Stimulated activated CD4-positive, alpha-beta T cell treated with anti-CD3 and anti-CD28 coated beads, TNF-alpha, amount 100 ng/mL, for 1 hour (primary cell): Measurements from ENCODE around the gene TKFC.

Experiments
- DNase-seq, 3 donors: peaks; one replicate each; pipeline ENCODE4 v3.0.0-alpha.2; 2020; ENCODE audit warnings: low read depth in 3 of 3, low spot score in 1 of 3

The TKFC gene, protein sequence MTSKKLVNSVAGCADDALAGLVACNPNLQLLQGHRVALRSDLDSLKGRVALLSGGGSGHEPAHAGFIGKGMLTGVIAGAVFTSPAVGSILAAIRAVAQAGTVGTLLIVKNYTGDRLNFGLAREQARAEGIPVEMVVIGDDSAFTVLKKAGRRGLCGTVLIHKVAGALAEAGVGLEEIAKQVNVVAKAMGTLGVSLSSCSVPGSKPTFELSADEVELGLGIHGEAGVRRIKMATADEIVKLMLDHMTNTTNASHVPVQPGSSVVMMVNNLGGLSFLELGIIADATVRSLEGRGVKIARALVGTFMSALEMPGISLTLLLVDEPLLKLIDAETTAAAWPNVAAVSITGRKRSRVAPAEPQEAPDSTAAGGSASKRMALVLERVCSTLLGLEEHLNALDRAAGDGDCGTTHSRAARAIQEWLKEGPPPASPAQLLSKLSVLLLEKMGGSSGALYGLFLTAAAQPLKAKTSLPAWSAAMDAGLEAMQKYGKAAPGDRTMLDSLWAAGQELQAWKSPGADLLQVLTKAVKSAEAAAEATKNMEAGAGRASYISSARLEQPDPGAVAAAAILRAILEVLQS

DNA sequence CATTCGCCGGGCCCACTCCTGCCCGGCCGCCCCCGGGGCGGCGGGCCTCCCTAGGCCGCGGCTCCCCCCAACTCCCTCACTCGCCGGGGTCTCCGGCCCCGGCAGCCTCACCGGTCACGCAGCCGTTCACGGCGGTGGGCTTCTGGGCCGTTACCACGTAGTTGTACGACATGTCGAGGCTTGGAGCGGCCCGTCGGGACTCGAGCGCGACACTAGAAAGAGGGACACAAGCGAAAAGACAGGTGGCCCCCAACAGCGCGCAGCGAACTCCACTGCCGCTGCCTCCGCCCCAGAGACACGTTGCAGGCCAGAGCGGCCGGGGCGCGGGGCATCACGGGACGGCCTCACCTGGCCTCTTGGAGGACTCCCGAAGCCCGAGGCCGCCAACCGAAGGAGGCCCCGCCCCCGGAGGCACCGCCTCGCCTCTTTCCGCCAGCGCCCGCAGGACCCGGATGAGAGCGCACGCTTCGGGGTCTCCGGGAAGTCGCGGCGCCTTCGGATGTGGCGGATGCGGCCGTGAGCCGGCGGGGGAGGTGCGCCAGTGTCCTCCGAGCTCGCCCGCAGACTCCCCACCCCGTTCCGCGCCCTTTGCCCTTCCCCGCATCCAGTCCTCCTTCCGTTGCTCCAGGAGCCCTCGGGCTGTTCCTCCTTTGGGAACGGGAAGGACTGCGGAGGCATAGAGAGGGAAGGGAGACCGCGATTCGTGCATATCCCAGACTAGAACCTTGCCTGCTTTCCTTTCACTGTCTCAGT lies at the start of gene TKFC, which contains the start of gene DDB1:
TKFC (plus strand) TSS at position 432 of the 753 bp plus-strand sequence. CDS start 1,501 bp downstream, outside the sequence.
DDB1 (minus strand) TSS at position 309 of the 753 bp plus-strand sequence; CDS start at position 172, 137 bp downstream.
- peak; percentile 92 to 94 (median 93) for DNase-seq

DNA sequence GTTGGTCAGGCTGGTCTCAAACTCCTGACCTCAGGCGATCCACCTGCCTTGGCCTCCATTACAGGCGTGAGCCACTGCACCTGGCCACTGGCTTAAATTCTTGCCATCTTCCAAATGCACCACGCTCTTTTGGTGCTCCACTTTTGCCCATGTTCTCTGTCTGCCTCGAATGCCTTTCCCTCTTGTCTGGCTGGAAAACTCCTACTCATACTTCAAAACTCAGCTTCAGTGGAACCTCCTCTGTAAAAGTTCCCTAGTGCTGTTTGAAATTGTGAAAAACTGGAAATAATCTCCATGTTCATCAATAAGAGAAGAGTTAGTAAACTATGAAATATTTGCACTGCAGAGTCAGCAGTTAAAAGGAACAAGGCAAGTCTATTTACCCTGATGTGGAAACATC lies 49.4 kb upstream of the TKFC start:
- DNase-seq: no peak

DNA sequence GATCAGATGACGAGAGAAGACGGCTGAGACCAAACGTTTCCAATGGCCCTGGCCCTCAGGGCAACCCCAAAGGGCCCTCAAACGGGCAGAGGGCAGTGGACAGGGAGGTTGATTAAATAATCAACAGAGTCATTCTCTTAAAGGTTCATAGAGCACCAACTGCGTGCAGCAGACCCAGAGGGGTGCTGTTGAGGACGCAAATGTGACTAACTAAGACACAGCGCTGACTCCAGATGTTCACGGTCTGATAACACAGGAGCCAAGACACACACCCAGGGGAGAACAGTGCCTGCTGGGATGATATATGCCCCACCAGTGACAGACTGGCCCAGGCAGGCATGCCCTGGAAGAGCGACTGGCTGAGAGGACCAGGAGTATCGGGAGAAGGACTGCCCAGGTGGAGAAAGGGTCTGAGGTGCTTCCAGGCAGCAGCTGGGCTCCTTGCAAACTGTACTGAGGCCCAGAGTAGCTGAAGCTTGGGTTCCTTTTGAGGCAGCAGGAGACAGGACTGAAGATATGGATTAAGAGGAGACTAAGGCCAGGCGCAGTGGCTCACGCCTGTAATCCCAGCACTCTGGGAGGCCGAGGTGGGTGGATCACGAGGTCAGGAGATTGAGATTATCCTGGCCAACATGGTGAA lies 45.6 kb upstream of the TKFC start:
- no peak for DNase-seq

DNA sequence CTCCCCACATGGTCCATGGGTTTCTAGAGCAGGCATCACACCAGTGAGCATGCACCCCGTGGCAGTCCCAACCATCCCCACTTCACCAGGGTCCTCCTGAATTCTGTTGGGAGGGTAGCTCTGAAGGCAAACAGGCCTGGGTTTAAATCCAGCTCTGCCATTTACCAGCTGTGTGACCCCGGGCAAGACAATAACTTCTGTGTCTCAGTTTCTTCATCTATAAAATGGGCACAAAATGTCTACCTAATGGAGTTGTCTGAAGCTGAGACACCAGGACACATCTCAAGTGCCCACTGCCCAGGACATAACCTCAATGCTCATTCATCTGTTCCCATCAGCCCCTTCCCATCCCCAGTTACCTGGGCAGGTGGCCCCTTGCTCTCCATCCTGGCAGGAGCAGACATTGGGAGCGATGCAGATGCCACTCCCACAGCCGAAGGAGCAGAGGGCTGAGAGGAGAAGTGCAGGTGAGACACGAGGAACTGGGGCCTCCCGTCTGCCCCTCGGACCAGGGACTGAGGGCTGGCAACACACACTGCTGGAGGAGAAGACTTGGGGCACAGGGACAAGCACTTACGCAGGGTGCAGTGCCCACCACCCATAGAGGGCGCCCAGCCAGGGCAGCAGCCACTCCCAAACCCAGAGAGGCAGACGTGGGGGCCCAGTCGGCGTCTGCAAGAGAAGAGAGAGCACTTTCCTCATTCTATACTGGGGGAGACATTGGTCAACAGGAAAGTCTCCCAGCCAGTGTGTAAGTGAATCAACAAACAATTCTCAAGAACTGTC lies 41.9 kb upstream of the TKFC start:
- no peak for DNase-seq

DNA sequence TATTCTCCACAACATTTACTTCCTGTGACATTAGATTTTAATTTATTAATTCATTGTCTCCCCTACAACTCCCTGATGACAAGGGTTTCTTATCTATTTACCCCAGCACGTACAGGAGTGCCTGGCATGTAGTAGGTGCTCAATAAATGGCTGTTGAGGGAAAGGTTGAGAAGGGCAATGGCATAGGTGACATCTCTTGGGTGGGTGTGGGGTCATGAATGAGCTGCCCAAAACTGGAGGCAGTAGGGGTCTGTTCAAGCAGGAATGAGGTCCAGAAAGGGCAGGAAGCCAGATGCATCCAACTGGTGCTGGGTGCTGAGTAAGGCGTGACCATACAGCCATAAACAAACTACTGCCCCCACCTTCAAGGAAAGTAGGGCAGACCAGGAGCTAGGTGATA lies 40.7 kb upstream of the TKFC start:
- DNase-seq: no peak

DNA sequence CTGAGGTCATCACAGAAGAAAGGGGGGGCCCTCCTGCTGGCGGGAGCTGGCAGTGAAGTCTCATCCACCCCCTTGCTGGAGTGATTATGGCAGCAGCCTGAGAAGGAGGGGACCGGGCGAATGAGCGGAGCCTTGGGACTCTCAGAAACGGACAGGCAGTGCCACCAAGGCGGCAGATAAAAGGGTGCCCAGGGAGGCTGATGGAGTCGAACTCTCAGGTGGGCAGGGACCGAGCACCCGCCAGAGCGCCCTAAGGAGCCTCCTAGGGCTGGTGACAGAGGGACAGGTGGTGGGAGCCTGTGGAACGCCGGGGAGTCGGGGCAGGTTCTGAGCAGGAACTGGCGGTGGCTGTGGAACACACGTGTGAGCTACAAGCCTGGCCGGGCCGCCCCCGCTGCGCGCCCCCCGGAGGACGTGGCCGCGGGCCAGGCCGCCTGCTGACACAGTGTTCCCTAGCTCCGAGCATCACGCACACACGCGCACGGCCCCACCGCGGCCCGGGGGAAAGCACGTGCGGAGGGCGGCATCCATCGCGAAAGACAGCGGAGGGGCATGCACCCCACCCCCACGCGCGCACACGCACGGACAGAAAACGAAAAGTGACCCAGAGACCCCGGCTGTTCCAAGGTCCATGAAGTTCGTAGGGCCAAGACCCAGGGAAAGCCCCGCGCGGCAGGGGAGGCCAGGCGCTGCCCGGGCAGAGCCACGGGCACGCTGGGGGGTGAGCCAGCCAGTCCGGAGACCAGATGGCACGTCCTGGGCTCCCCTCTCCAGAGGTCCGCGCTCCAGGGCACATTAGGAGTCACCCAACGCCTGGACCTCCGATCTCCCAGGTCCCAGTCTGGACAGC lies 38.9 kb upstream of the TKFC start:
- DNase-seq: peak in 1 of 3 donors; percentile 42

DNA sequence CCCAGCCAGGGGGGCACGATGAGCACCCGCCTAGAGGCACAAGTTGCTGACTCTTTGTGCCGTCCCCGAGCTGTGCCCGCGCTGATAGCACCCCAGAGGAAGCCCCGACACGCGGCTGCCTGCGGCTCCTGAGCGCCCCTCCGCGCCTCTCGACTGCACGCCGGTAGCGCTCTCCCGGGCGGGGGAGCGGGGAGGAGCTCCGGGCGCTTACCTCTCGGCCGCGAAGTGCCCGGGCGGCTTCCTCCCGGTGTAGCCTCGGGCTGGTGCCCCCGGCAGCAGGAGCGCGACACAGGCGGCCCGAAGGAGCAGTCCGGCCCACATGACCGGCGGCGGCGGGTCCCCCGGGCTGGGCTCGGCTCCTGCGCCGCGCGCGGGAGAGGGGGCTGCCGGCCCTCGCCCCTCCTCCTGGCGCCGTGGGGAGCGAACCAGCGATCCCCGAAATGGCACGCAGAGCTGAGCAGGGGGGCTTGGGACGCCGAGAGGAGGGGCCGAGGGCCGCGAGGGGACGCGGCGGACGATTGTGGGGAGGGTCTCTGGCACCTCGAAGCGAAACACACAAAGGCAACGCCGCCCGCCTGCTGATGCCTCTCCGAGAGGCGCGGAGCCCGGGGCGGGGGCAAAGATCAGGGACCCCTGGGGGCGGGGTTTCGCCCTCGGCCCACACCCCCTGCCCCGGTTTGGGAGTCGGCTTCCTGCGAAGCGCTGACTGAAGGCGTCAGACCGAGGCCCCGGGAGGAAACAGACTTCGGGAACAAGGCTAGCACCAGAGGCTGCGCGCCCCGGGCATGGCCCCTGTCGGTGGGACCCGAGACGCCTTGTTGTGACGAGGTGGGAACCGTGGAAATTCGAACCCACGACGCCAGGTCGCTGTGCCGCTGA lies 38.1 kb upstream of the TKFC start, which contains the start of gene VWCE:
VWCE (minus strand) TSS at position 600 of the 879 bp plus-strand sequence; CDS start at position 321, 279 bp downstream.
- DNase-seq: peak in 2 of 3 donors; percentile 25 to 62

DNA sequence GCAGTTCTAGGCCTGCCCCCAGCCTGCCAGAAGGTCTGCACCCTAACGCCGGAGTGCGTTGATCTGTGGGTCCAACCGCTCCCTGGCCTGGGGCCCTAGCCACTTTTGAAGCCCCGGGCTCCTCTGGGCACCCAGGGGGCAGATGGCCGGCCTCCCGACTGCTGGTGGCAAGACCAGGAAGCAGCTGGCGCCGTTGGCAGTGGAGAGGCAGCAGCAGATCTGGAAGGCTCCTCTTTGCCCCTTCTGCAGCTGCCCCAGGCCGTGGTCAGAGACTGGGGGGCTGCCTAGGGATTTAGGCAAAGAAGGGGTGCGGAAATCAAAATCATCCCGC lies 37.5 kb upstream of the TKFC start:
- no peak for DNase-seq

DNA sequence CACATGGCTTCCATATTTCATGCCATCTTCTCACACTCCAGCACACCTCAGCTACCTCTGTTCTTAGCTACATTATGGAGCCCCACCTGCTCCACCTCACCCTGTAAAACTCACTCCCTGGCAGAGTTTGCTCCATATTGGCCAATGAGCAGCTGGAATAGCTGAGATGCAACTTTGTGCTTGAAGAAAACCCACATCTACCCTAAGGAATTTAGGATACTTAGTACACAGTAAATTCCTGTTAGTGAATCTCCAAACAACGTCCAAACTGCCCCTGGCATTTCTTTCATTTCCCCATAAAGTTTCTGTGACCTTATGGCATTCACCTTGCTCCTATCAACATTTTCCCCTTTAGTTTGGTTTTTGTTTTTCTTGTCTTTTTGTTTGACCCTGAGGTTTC lies 35.7 kb upstream of the TKFC start:
- no peak for DNase-seq

DNA sequence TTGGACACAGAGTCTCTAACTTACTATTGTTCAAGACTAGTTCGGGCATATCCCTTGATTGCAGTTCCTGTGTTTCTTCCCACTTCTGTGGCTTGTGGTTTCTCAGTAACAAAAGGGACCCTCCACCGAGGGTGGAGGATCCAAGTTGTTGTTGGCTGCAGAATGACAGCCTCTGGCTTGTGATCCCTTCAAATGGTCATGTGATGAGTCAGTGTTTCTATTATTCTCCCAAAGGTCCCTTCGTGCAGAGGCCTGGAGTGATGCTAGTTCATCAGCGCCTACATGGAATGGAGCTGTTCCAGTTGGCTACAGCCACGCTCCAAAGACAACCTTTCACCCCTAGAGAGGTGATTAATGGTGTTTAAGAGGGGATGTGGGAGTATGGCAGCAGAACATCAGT lies 35.3 kb upstream of the TKFC start:
- DNase-seq: no peak

DNA sequence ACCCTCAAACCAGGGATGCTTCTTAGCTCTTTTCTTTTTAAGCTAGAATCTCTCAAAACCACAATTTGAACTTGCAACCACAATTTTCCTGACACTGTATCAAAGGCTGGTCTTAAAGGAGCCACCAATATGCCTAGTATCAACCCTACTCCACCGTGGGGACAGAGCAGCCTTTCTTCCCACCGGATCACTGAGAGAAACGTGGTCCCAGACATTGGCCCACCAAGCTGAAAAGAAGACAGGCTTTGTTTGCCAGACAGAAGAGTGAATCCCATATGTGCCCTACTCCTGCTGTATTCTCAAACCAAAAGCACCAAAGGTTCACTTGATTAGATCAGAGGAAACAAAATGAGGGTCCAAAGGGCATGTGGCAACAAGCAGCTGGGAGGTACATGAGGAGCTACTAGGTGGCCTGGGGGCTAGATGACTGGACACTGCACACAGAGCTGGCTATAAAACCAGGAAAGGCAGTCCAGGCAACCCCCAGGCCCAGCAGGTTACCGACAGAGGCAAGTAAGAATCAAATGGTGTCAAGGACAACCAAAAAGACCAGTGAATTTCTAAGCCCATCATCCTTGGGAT lies 34.3 kb upstream of the TKFC start:
- no peak for DNase-seq

DNA sequence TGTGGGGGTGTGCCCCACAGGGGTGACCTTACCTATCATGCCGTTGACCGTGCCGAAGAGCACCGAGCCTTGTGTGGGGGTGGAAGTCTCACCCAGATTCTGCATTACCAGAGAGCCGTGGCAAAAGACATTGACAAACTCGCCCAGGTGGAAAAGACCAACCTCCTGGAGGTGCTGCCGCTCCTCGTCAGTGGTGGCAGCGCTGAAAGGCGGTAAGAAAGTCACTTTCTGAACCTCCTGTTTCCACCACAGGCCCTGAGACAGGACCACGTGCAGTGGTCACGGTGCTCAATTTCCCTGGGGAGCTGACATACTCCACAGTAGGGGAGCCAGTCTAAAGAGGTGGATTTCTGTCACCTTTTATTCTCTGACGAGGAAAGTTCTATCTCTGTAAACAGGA lies 30.5 kb upstream of the TKFC start:
- no peak for DNase-seq

DNA sequence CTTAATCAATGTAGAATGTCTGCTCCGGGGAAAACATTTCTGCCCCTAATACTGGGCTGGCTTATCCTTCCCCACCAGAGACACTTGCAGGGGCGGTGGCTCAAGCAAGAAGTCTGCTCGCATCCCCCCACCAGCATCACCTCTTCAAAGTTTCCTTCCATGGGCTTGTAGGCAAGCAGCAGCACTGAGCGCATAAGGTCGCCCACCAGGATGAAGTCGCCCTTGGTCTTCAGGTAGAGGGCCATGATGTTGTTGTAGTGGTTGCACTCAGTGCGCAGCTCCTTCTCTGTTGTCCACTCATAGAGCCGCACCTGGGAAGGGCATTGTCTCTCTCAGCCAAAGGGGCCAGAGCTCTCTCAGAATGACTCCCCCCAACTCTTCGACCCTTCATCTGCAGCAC lies 29.3 kb upstream of the TKFC start:
- no peak for DNase-seq

DNA sequence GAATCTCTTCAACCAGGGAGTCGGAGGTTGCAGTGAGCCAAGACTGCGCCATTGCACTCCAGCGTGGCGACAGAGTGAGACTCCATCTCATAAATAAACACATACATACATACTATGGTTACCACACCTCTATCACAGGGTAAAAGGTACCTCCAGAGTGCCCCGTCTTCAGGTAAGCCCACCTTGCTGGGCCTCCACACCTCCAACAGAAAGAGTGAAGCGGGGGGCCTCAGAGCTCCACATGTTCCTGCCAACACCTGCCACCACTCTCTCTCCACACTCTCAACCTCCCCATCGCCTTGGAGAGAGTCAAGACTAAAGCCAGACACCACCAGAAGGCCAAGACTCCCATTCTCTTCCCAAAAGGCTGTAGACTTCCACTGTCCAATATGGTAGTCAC lies 27.6 kb upstream of the TKFC start:
- no peak for DNase-seq

DNA sequence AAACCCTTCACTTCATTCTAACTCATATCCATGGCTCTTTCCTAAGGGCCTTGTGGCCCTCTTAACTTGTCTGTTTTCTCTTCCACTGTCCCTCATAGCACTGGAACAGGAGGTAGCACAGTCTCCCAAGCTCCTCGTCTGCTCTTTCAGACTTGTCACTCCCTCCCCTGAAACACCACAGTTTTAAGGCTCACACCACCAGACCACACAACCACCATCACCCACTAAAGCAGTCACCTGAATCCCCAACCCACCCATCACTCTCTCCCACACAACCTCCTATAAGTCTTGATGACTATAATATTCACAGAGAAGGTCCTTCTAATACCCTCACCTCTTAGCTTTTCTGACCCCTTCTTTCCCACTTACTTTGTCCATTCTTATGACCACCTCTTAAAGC lies 26.8 kb upstream of the TKFC start:
- no peak for DNase-seq

DNA sequence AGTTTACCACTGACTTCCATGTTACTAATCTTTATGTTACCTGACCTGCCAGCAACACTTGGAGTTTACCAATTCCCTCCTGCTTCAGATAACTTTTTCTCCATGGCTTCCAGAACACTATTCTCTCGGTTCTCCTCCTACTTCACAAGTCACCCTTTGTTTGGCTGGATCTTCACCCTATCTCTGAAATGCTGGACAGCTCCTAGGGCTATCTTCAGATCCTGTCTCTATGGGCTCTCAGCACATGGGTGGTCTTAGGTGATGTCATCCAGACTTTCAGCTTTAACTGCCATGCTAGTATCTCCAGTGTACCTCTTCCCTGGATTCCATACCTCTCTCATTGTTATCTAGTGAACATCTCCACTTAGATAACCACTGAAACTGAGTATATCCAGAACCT lies 25.7 kb upstream of the TKFC start:
- no peak for DNase-seq

DNA sequence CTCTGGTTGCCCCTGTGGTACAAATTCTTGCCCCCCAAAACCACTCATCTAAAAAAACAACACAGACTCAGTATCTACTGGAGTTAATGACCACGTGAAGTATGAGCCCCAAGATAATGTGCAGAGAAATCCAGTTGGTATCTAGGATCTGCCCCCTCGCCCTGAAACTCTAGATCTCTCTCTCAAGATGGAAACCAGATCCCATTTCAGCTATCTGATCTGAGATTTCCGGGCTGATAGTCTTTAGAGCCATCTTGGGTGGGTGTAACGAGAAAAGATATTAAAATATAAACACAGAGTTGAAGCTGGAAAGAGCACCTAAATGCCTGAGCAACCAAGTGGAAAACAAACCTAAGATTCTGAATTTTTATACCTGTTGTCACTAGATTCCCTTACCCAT lies 23.9 kb upstream of the TKFC start:
- DNase-seq: no peak

DNA sequence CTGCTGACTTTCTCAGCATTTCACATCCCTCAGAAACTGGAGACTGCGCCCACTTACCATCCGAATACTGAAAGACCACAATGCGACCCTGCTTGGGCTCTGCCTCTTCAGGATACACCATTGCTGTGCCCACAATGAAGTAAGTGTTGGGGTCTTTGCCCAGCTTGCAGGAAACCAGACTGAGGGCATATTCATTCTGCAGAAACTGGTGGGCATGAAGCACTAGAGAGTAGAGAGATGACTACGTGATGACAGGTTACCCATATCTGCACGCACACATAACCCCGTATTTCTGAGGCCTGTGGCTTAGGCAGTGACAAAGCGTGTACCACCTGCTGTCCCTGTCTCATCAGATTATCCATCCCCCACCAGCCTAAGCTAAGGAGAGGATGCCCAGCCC lies 23.3 kb upstream of the TKFC start:
- no peak for DNase-seq
